ENCODE results near the gene NAALADL1.
A peak's percentile ranks its signal among the peaks of the same experiment; 100 is the strongest.

The NAALADL1 gene

DNA sequence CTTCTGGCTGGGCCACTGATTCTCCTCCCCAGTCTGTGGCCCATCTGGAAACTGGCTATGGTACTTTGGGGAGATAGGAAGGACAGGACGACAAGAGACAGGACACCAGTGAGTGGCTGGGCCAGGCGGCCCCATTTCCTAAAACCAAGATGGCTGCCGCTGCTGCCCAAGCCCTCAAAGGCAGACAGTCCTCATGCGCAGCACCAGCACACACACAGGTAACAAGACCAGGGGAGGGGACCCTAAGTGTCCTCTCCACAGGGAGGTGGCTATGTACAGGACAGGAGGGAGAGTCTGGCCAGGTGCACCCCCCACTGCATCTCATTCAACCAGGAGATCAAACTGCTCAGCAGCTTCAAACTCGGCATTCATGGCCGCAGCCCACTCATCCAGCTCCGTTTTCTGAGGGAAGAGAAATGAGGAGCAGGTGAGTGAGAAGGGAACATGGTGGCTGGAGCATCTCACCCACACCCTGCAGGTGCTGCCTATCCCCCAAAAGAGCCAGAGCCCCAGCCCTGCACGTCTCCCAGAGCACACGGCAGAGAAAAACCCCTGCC, 20.5 kb upstream of the NAALADL1 start:
- DNase-seq = no peak

GRCh38 chr11:65078151-65078550, 19.8 kb upstream of the NAALADL1 start:
- peak in 1 of 2 experiments; percentile 45 for DNase-seq

GRCh38 chr11:65077451-65077850, 19.1 kb upstream of the NAALADL1 start:
- DNase-seq = peak; percentile 50 to 81

DNA sequence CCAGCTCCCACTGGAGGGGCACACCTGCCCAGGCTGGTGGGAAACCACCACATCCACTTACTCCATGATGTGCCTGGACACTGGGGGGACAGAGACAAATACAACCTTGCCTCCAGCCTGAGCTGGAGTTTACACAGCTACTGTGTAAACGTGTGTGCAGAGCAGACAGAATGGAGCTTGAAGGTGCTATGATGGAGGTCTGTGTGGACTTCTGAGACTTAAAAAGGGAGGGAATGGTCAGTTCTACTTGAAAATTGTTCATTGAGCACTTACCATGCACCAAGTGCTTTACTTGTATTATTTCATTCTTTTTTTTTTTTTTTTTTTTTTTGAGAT, 14.2 kb upstream of the NAALADL1 start:
- no peak for DNase-seq

DNA sequence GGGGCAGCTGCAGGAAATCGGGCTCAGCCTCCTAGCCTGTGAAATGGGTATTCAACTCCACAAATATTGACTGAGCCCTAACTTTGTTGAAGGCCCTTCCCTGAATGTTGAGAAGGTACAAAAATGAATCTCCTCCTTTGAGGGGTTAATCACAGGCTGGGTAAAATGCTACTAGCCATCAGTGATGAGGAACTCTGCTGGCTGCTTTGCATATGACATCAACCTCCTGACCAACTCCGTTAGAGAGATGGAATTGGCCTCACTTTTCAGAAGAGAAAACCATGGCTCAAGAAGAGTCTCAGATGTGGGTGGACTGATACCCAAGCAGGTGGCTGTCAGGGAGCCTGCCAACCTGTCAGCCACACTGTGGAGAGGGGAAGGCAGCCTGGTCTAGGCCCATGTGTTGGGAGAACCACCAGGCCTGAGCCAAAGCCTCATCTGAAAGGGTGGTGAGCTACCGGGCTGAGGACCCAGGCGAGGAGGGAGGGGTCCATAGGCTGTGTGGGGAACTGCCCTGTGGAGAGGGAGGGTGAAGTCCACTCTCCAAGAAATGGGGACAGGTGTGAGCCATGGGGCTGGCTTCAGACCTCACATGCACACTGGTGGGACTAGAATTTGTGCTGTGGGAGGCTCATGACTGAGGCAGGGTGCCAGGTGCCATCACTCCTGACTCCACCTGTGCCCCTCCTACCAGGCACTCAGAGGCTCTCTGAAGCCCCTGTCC, 13.7 kb upstream of the NAALADL1 start:
- no peak for DNase-seq

- no peak for DNase-seq
Measured at GRCh38 chr11:65069217-65069616, 10.9 kb upstream of the NAALADL1 start.

DNA sequence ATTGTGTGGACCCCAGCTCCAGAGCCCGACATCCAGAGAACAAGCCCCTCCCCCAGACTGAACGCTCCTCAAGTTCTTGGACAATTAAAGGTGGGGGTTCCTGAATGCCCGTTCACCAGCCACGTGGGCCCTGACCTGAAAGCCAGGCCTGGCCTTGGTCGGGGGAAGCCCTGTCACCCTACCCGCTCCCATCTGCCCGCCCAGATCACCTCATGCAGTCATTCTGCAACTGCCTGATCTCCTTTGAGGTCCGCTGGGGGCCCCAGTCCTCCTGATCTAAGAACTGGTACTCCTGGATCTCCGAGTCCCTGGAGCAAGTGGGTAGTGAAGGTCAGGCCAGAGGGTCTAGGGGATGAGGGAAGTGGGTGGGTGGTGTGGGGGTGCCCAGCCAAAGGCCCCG, 9.1 kb upstream of the NAALADL1 start:
- no peak for DNase-seq

GRCh38 chr11:65066805-65067291, 8.5 kb upstream of the NAALADL1 start:
- DNase-seq = no peak

DNA sequence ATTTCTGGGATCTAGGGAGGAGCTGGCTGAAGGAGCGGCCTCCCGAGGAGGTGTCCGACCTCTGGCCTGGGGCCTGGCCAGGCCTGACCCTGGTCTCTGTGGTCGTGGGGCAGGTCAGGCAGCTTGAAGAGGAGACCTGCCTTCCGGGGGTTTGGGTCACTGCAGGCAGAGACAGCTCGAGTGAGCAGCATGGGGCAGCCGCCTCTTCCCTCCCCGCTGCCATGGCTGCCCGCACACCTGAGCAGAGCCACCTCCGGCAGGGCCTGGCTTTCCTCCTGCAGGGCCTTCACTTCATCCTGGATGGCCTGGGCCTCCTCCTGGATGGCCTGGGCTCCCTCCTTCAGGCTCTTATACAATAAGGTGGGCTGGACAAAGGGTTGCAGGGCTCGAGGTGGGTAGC, 8.0 kb upstream of the NAALADL1 start:
- no peak for DNase-seq

GRCh38 chr11:65065851-65066250, 7.5 kb upstream of the NAALADL1 start:
- no peak for DNase-seq

DNA sequence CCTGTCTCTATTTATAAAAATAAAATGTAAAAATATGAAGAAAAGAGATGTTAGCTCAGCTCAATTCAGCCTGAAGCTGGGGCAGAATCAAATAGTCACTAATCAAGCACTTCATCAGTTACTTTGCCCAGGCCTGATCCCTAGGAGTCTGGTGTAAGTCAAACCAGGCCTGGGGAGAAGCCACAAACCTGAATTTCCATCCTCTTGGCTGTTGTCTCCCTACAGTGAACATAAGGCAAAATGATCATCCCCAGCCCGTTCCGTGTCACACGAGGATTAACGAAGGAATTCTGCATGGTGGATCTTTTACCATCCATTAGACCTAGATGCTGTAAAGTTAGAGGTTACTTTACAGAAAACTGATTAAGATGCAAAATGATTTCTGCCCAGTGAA, 6.5 kb upstream of the NAALADL1 start:
- no peak for DNase-seq

- DNase-seq = no peak
Measured at GRCh38 chr11:65063532-65063931, 5.2 kb upstream of the NAALADL1 start.

DNA sequence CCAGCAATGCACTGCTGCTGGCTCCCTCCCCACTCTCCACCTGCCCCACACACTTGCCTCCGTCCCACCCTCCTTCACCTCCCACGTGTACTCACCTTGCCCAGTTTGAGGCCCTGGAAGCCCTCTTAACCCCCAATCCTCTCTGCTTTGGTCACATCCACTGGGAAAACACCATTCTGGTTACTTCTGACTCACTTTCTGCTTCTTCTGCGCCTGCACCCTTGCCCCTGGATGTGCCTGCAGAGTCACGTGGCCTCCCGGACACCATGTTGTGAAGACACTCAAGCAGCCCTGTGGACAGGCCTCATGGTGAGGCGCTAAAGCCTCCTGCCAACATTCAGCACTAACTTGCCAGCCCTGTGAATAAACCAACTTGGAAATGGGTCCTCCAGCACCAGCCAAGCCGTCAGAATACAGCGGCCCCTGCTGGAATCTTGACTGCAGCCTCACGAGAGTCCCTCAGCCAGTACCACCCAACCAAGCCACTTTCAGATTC, 2.6 kb upstream of the NAALADL1 start:
- no peak for DNase-seq

GRCh38 chr11:65059959-65060824, 1.8 kb upstream of the NAALADL1 start:
- DNase-seq = no peak

DNA sequence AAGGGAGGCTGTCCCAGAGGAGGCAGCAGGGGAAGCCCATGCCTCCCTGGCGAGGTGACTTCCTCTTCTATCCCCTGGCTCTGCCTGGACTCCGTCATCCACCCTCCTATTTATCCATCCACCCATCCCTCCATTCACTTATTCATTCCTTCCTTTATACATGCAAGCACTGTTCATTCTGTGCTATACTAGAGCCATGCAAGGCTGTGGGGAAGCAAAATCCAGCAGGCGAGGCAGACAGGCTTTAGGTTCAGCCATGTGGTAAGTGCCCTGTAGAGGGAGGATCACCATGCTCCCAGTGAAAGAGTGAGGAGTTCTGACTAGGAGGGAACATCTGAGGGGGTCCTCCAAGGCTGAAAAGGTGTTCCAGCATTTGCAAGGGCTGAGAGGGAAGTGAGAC, 1.2 kb upstream of the NAALADL1 start:
- DNase-seq = no peak

GRCh38 chr11:65058012-65058411, 341 bp downstream of the NAALADL1 start:
- DNase-seq = peak in 1 of 2 experiments; percentile 42

- no peak for DNase-seq
Measured at GRCh38 chr11:65057526-65057925, 827 bp downstream of the NAALADL1 start.

- no peak for DNase-seq
Measured at GRCh38 chr11:65056999-65057398, 1.4 kb downstream of the NAALADL1 start.

GRCh38 chr11:65055538-65055937, 2.8 kb downstream of the NAALADL1 start:
- DNase-seq = no peak

DNA sequence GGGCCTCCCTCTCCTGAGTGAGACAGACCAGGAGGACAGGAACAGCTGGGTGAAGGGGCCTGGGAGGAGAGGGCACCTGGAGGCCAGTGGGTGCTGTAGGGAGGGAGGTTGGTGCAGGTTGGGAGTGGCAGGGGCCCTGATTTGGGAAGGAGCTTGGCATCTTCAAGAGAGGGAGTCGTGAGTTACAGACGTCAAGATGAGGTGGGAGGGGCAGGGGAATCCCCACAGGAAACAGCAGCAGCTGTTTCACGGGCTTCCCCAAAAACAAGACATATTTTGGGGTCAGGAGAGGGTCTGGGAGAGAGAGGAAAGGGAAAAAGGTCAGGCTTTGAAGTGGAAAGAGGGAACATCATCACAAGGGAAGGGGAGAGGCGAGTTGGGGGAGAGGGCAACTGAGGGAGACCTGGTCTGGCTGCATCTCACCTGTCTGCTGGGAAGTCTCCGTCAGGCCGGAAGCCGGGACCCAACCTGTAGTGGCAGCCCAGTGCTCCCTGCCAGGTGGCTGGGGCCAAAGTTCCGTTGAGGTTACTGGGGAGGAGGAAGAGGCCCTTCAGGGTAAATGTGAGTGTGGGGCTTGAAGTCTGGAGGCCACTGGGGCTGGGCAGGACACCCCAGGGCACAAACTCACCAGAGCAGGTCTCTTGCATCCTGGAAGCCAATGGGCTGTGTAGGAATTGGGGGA, 4.4 kb downstream of the NAALADL1 start:
- DNase-seq = no peak

DNA sequence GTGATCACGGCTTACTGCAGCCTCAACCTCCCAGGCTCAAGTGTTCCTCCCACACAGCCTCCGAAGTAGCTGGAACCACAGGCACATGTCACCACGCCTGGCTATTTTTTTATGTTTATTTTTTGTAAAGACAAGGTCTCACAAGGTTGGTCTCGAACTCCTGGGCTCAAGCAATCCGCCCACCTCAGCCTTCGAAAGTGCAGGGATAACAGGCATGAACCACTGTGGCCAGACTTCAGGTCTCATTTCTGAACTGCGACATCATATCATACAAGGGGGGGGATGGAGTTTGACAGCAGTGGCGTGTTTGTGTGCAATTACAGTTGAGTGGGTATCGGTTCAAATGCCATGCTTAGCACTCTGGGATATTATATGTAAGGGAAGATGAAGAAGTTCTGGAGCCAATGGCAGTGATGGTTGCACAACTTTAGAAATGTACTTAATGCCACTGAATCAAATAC, 6.9 kb downstream of the NAALADL1 start:
- no peak for DNase-seq

DNA sequence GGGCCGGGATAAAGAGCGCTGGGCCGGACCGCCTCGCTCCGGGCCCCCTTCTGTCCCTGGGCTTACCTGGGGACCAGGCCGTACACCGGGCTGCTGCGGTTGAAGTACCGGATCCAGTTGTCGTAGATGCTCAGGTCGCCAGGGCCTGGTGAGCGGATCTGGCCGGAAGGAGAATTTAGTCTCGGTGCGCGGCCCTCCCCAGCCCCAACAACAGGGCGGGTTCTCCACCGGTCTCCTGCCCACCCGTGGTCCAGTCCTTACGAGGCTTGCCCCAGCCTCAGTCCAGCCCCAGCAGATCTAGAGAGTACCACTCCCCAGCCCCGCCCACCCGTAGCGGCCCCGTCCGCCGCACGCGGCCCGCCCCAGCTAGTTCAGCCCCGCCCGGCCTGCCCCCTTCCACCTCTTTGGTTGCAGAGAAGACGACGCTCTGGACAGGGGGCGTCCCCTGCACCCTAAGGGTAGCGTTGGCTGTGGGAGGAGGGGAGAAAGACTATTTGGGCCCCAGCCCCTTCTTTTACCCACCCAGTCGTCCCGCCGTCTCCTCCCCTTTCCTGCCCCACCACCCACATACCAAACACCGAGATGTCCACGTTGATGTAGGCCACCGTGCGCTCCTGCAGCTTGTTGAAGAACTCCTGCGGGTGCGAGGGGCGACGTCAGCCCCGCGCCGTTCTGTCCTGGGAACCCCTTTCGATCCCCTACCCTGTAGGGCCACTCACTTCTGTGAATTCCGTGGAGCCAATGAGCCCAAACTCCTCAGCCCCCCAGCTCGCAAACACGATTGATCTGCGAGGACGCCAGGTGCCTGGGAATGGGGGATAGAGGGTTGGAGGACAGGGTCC, 10.6 kb downstream of the NAALADL1 start:
- no peak for DNase-seq

Data from NCI-H524 (cell line).